Thoracic aorta (tissue), 2 donors: ENCODE results near the gene TEFM. TPM values are rescaled to one million over a fixed set of nuclear protein-coding genes. Genes with fewer than 3 reads are reported as not detected.
"Not testable (repeated sequence)": the region's sequence is repeated elsewhere in the genome, so short reads cannot be mapped to it uniquely, and the experiment has no call there.

ENCODE experiments used
- ATAC-seq: fragments of 150-250 bp; one replicate; pipeline ENCODE4 v1.8.0; 2017; ENCODE audit warnings: low read depth; ENCODE audit not compliant: insufficient number of reproducible peaks, low FRiP score
- DNase-seq: peaks from one replicate; pipeline ENCODE4 v3.0.0-alpha.2; 2020; ENCODE audit warnings: low spot score
- H3K27ac ChIP-seq, 2 donors: fragments of 200-600 bp; sonication (generic); 1 replicate in 1 of 2; 2 replicates in 1 of 2; pipeline ENCODE4 v1.5.1; 2016; ENCODE audit warnings: mild to moderate bottlenecking in 2 of 2, moderate library complexity in 2 of 2
- H3K27me3 ChIP-seq: fragments of 200-600 bp; sonication (generic); replicated peaks from 2 replicates; pipeline ENCODE4 v1.6.0; 2016; ENCODE audit warnings: mild to moderate bottlenecking; ENCODE audit not compliant: insufficient read depth
- H3K36me3 ChIP-seq: fragments of 200-600 bp; sonication (generic); one replicate; pipeline ENCODE4 v1.5.1; 2016
- H3K4me1 ChIP-seq, 2 donors: fragments of 200-600 bp; sonication (generic); 1 replicate in 1 of 2; 2 replicates in 1 of 2; pipeline versions ENCODE4 v1.5.1 to v1.6.0; 2016; ENCODE audit warnings: low read depth in 2 of 2, mild to moderate bottlenecking in 1 of 2; ENCODE audit not compliant: control insufficient read depth in 1 of 2
- H3K4me3 ChIP-seq: fragments of 200-600 bp; sonication (generic); 2 replicates; pipeline ENCODE4 v1.5.1; 2016; ENCODE audit warnings: mild to moderate bottlenecking
- H3K9me3 ChIP-seq: fragments of 200-600 bp; sonication (generic); 2 replicates; pipeline ENCODE4 v1.5.1; 2016
- CTCF ChIP-seq: fragments of 200-600 bp; sonication (generic); IDR thresholded peaks from one replicate; pipeline ENCODE4 v1.5.1; 2019; ENCODE audit warnings: antibody characterized with exemption
- total RNA-seq, 2 donors: library from RNA; depleted of rRNA; stranded (reverse); fragments of >200 nt; gene quantifications; one replicate each; pipeline versions ENCODE4 v1.1.0 to v1.2.3, GENCODE V29; 2016

The TEFM gene
- total RNA-seq, 2 donors from 2014 or later, result 9.1 to 22.8 TPM

- DNase-seq (no peak), ATAC-seq (no peak)
- Histone ChIP-seq H3K9me3 (no peaks in the 10 kb centered on the region), H3K36me3 (no peaks in the 10 kb centered on the region), H3K27ac (no peak overlapping the region), H3K4me1 (no peaks in the 10 kb centered on the region), H3K27me3 (no peaks in the 10 kb centered on the region), H3K4me3 (no peak overlapping the region)
- no peak for TF ChIP-seq CTCF
Observed at GRCh38 chr17:30930495-30930894, 24.5 kb upstream of the TEFM start.

GRCh38 chr17:30929861-30930260 is 23.8 kb upstream of the TEFM start:
- not testable (repeated sequence) for DNase-seq, H3K27me3 ChIP-seq, ATAC-seq

GRCh38 chr17:30929081-30929633 is 23.1 kb upstream of the TEFM start:
- Histone ChIP-seq H3K27me3 (no peaks in the 10 kb centered on the region), H3K36me3 (no peaks in the 10 kb centered on the region), H3K27ac (no peak overlapping the region), H3K4me3 (no peak overlapping the region), H3K9me3 (no peaks in the 10 kb centered on the region), H3K4me1 (no peaks in the 10 kb centered on the region)
- no peak for TF ChIP-seq CTCF
- DNase-seq (no peak), ATAC-seq (no peak)

More at GRCh38 chr17:30929861-30930260, 23.8 kb upstream of the TEFM start:
- H3K36me3 ChIP-seq, H3K27ac ChIP-seq, H3K4me3 ChIP-seq, H3K9me3 ChIP-seq, H3K4me1 ChIP-seq: not testable (repeated sequence)

- Histone ChIP-seq H3K4me3 (no peak overlapping the region), H3K27ac (no peak overlapping the region), H3K9me3 (no peaks in the 10 kb centered on the region), H3K4me1 (no peaks in the 10 kb centered on the region), H3K36me3 (no peaks in the 10 kb centered on the region), H3K27me3 (no peaks in the 10 kb centered on the region)
- ATAC-seq (no peak), DNase-seq (no peak)
- no peak for TF ChIP-seq CTCF
Observed at GRCh38 chr17:30928584-30928983, 22.5 kb upstream of the TEFM start.

GRCh38 chr17:30927756-30928155 is 21.7 kb upstream of the TEFM start:
- Histone ChIP-seq H3K4me3 (no peak overlapping the region), H3K27ac (no peak overlapping the region), H3K27me3 (no peaks in the 10 kb centered on the region), H3K9me3 (no peaks in the 10 kb centered on the region), H3K36me3 (no peaks in the 10 kb centered on the region), H3K4me1 (peaks cover 0 to 2% of the 10 kb centered on the region in 2 donors)
- DNase-seq (no peak), ATAC-seq (no peak)
- TF ChIP-seq CTCF, result no peak

GRCh38 chr17:30926516-30926915 is 20.5 kb upstream of the TEFM start:
- peaks cover 10 to 14% of the 10 kb centered on the region in 2 donors for H3K4me1 ChIP-seq
- ATAC-seq, result no peak
- no peak for TF ChIP-seq CTCF
- no peak overlapping the region for H3K27ac ChIP-seq
- H3K4me3 ChIP-seq, result no peak overlapping the region
- no peaks in the 10 kb centered on the region for H3K36me3 ChIP-seq
- no peaks in the 10 kb centered on the region for H3K9me3 ChIP-seq
- no peaks in the 10 kb centered on the region for H3K27me3 ChIP-seq
- DNase-seq, result no peak
